Hypothalamus (tissue), 51 donors: ENCODE results near the gene CAMK2A.
"Not testable (repeated sequence)": the region's sequence is repeated elsewhere in the genome, so short reads cannot be mapped to it uniquely, and the experiment has no call there.

Experiments used
- DNase-seq, 51 donors: peaks; one replicate each; lab custom pipeline; 2025; lab: John Stamatoyannopoulos, UW

Gene CAMK2A

DNA sequence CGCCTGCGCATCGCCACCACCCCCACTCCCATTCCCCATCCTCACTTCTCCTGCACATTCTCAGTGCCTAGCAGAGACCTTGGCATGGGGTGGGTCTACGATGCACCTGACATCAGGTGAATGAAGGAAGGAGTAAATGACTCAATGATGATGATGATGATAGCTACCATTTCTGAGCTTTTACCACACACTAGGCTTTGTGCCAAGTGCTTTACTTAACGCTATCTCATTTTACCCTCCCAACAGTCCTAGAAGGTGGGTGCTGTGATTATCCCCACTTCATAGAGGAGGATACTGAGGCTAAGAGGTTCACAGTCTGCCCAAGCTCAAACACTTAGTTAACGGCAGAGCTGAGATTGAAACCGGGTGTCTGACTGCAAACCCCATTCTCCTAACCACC, 27.1 kb downstream of the CAMK2A start:
- DNase-seq, result no peak

DNA sequence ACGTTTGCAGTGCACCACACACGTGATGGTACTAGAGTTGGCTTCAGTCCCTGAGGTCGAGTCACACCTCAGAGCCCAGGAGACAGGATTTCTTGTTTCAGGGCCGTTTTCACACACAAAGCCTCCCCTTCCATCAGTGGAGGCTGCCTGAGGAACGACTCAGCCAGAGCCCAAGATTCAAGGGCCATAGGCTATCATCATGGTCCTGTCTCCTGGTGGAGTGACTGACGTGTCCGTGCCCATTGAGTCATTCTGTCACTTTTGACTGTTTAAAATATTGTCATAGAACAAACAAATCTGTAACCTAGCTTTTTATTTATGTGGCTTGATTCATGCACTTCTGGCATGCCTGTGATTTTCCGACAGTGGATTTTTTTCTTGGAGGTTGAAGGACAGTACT, 28.3 kb downstream of the CAMK2A start:
- no peak for DNase-seq

DNA sequence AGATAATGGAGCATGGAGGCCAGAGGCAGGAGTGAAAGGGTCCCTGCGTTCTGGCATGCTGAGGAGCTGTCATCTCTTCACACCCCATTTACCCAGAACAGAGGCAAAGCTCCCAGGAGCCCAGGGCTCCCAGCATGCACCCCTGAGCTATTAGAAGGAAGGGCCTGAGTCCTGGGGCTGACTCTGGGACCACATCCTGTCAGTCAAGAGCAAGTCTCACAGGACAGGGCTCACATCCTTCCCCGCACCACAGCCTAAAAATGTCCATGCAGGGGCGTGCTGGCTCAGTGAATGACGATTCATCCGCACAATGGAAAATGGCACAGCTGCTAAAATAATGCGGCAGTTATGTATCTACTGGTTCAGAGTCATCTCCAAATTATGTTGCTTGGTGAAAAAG, 31.4 kb downstream of the CAMK2A start:
- peak in 3 of 51 donors; percentile 13 to 52 (median 25) for DNase-seq

DNA sequence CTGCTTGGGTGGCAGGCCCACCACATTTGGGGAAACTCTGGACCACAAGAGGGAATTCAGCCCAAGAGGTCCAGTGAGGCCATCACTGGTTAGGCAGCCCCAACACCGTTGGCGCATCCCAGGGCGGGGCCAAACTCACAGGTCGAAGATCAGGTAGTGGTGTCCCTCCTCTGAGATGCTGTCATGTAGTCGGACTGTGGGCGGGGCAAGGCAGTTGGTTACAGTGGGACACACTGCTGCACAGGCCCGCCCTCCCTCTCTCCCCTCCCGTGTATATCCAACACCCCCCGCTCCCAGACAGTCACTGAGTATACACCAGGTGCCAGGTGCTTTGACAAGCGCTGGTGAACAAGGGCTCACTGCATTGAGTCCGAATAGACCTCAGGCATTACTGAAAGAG, 32.1 kb downstream of the CAMK2A start:
- DNase-seq, result no peak

DNA sequence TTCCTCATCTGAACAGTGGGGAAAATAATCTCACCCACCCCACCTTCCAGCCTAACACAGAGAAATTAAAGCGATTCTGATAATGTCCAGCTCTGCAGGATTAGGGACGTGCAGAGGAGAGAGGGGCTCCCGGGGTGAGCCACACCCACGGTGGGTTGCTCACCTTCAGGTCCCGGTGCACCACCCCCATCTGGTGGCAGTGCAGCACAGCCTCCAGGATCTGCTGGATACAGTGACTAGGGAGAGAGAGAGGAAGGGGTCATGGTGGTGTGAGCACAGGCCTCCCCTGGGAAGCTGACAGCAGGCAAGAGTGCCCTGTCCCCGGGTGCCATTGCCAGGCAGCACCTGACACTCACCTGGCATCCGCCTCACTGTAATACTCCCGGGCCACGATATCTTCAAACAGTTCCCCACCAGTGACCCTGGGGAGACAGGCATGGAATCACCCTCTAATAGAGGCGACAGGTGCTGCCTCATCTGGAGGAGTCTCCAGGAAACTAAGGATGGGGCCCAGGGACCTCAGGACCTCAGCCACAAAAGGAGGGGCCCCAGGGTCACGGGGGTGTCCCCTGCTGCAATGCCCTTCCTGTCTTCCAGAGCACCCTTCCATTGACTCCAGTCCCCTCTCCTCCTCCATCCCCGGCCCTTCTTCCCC, 33.0 kb downstream of the CAMK2A start:
- DNase-seq, result no peak

DNA sequence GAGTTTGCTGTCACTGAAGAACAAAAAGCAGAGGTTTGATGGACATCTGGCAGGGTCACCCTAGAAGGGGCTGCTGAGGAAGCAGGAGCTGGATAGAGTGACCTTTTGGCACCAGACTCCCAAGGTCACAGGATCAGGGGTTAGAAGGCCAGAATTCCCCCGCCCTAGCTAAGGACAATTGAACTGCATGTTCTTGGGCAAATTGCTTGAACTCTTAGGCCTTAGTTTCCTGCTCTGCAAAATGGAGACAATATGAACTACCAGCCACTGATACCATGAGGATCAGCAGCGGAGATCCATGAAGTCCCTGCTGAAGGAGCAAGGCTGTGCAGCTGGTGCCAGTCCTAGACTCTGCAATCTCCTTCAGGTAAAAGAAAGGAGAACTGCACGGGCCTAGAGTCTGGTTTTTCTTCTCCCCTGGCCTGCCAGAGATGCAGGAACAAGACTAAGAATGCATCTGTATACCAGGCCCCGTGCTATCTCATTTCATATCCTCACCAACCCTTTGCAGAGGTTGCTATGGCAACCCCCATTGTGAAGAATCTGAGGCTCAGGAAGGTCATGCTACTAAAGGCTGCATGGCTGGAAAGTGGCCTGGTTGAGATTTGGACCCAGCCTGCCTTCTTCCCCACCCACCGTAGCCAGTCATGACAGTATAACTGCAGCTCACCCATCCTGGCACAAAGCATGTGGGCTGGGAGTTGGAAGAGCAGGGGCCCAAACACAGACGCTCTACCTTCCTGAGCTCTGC, 33.7 kb downstream of the CAMK2A start:
- DNase-seq, result peak in 3 of 51 donors; percentile 11 to 22 (median 18)

DNA sequence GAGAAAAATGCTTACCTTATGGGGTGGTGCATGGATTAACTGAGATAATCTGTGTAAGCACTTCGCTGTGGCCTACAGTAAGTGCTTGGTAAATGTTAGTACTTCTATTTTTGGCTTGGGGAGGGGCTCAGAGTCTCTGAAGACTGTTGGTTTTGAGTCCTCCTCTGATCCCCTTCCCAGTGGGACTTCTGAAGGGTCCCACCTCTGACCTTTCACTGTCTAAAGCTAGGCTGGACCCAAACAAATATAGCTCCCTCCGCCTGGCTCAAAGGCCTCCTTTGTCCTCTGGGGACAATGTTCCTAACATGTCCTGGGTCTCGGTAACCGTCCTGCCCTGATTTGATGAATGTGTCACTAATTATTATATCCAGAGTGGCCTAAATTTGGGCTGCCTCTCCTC, 34.8 kb downstream of the CAMK2A start:
- no peak for DNase-seq

DNA sequence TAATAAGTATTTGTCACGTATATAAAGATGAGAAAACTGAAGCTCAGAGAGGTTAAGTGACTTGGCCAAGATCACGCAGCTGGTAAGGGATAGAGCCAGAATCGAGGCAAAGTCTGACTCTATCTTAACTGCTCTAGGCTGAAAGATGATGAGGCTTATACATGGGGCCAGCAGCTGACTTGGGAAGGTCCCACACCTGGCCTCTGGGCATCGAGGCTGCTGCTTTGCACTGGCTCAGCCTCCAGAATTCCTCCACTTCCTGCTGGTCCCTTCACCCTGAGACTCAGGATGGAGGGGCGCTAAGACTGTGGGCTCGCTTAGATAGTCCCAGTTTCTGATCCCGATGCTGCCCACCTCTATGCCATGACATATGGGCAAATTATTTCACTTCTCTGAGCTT, 35.2 kb downstream of the CAMK2A start:
- DNase-seq, result no peak

DNA sequence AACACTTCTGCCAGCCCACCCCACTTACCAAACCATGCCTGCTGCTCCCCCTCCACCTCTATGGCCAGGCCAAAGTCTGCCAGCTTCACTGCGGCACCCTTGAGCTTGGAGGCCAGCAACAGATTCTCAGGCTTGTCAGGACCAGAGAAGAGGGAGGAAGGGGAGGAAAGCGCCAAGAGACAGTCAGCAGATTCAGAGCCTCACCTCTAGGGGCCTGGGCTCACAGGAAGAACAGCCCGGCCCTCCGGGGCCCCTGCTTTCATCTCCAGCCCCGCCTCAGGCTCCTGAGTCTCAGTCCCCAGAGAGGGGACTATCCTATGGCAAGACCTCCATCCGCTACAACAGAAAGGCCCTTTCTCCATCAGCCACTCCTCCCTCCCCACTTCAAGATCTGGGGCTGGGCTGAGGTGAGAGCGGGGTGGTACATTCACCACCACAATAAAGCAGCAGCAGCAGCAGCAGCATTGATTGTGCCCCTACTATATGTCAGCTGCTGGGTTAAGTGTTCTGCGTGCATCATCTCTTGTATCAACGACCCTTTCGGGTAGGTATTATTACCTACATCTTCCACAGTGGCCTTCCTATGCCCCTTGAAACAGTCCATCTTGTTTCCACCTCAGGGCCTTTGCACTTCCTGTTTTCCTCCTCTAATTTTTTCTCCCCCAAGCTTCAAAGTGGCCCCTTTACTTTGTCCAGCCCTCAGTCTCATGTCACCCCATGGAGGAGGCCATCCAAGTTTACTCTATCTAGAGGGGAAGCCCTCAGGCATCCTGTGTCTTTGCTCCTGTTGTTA, 36.0 kb downstream of the CAMK2A start:
- no peak for DNase-seq

DNA sequence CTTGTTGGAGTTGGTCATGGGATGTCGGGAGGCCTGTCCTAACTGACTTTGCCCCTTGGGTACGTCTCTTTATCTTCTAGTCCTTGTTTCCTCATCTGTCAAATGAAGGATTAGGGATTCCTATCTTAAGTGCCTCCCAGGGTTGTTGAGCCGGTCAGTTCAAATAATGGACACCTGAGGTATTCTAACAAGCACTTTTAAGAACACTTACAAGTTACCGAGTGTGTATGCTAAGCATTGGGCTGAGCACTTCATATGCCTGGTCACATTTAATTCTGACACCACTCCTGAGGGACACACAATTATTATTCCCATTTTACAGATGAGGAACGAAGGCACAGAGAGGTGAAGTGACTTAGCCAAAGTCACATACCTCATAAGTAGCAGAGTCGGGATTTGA, 37.1 kb downstream of the CAMK2A start:
- no peak for DNase-seq

DNA sequence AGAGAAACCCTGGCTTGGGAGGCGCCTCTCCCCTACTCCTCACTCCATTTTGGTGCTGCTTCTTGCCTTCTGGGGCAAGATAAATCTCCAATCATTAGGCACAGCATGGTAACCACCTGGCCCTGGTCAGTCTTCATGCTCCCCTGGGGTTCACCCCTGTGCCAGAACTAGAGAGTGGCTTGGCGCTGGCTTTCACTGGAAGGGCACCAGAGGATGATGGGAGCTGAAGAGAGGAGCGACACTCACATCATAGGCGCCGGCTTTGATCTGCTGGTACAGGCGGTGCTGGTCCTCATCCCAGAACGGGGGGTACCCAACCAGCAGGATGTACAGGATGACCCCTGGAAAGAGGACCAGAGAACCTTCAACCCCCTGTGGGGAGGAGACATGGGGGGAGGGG, 38.1 kb downstream of the CAMK2A start:
- DNase-seq, result no peak

DNA sequence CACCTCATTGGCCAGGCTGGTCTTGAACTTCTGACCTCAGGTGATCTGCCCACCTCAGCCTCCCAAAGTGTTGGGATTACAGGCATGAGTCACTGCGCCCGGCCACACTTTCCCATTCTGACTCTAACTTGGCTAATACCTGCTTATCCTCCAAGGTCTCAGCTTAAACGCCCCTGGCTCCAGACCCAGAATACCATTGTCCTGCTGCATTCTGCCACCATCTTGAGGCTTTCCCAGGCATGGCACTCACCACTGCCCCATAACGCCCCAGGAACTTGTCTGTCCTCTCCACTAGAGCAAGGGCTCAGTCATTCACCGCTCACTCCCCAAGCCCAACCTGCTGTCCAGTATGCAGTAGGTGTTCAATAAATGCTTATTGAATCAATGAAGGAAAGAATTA, 39.8 kb downstream of the CAMK2A start:
- DNase-seq, result no peak

DNA sequence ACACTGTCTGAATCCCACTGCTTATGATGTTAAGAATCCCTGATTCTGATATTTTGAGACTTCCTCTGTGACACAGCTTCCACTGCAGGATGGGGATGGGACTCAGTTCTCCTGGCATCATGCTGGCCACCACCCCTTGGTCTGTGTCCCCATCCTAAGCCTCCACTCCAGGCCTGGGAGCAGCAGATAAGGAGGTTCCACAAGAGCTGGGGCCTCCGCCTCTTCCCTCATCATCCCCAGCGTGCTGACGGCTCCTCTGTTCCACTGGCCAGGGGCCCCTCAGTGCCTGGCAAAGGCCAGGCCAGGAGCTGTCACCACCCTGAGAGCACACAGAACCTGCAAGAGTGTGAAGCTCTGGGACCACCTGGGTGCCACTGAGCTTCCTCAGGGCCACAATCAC, 40.6 kb downstream of the CAMK2A start:
- no peak for DNase-seq

DNA sequence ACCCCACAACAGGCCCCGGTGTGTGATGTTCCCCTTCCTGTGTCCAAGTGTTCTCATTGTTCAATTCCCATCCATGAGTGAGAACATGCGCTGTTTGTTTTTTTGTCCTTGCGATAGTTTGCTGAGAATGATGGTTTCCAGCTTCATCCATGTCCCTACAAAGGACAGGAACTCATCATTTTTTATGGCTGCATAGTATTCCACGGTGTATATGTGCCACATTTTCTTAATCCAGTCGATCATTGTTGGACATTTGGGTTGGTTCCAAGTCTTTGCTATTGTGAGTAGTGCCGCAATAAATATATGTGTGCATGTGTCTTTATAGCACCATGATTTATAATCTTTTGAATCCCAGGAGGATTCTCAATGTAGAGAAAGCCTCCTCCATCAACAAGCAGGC, 41.1 kb downstream of the CAMK2A start:
- DNase-seq, result not testable (repeated sequence)

DNA sequence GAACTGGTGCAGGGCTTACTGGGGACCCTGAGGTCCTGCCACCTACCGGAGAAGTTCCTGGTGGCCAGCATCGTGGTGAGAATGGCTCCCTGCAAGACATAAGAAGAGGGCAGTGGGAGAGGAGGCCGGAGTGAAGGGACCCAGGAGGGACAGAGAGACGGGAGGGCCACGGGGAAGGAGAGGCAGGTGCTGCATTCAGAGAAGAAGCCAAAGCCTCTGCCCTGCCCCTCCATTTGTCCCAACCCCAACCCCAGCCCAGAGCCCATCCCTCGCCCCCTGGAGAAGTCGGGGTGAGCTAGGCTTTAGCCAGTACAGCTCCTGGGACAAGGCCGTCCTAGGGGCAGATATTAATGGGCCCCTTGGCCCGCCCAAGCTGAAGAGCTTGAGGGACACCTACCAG, 41.8 kb downstream of the CAMK2A start:
- DNase-seq, result no peak

DNA sequence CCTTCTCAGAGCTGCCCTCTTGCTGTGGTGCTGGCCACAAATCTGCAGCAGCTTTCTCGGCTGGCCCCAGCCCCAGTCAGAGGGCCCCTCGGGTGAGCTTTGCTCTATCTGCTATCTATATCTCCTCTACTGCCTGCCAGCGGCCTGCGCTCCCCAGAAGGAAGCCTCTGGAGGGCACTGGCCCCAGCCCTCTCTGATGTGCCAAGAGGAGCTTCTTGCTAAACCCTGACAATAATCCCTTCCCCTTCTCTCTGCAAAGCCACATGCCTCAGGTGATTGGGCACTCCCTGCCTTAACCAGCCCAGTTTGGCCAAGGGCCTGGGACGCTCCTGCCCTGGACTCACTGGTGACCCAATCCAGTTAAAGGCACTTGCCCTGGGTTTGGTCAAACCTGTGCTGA, 42.7 kb downstream of the CAMK2A start:
- DNase-seq, result no peak

DNA sequence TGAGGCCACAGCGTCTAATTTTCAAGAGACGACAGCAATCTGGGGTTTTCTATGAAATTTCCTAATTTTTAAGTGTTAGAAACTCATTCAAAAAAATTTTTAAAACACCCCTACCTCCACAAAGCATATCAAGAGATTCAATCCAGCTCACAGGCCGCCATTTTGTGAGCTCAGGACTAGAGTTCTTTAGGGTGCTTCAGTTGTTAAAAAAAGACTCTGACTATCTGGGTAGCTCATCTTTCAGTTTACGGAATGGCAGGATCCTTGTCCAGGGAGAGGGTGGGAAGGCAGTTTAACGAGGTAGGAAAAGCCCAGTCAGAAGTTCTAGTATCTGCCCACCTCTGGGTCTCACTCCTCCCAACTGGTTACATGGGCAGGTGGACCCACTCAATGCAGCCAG, 43.1 kb downstream of the CAMK2A start:
- no peak for DNase-seq

DNA sequence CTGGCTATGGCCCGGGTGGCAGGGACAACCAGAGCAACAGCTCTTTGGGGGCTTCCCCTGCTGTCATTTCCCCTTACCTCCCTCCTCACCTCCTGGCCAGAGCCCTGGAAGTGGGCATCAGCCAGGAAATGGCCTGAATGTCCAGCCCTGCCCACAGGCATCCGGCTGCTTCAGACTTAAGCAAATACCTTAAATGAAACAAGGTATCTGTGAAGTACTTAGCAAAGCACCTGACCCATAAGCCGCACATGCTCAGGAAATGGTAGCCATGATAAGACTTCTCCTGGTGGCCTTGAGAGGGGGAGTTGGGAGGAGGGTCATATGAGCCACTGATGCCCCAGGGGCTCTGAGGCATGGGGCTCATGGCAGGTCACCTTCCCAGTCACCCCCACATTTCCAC, 43.8 kb downstream of the CAMK2A start:
- no peak for DNase-seq

DNA sequence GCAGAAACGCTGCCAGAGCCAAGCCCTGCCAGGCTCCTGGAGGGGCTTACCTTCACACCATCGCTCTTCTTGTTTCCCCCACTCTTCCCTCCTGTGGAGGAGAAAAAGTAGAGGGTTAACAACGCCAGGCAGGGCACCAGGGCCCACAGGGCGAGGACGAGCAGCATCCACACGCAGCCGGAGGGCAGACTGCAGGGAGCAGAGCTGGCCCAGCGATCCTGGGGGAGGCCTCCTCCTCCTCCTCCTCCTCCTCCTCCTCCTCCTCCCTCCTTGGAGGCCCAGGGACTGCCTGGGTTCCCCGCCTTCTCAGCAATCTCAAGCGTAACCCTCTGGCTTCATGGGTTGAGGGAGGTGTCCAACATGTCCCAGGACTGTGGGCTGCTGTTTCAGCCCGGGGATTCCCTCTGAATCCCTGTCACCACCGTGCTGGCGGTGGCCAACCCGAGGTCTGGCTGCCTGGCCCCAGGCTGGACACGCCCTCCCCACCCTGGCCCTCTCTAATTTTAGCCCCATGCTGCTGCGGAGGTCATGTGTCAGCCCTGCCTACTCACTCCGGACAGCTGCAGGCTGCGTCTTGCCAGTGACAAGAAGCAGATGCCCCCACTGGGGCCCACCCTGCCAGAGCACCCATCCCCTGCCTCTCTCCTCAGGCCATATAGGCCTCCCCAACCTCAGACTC, 44.3 kb downstream of the CAMK2A start:
- DNase-seq, result no peak

DNA sequence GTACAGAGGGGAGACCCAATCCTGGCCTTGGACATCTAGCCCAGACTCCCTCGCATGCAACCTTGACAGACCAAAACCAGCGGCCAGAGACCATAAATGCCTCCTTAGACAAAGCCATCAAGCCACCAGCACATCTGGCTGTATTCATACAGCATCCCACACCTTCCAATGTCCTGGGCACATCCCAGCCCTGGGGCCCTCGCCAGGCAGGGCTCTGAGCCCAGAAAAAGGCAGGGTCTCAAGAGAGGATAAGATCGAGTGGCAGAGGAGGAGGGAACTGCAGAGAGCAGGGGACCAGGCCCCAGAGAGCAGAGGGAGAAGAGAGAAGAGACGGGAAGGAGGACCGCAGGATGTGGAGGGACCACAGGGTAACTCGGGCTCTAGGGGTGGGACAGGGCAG, 45.4 kb downstream of the CAMK2A start:
- DNase-seq, result no peak

DNA sequence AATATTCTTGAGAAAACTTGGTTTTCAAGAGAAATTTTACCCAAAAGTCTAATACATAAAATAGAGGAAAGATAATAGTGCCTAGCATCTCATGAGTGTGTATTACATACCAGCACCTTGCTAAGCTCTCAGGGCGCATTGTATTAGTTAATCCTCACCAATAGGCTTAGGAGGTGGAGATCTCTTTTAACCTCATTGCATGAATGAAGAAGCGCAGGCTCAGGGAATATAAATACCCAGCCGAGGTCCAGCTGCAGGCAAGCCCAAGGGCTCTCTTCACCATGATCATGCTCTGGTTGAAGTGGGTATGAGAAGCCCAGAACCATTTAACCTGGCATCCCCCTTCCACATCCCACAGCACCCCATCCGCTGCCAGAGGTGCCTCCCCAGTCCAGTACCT, 46.0 kb downstream of the CAMK2A start:
- no peak for DNase-seq
